ENCODE measurements around the gene RALB.

DNA sequence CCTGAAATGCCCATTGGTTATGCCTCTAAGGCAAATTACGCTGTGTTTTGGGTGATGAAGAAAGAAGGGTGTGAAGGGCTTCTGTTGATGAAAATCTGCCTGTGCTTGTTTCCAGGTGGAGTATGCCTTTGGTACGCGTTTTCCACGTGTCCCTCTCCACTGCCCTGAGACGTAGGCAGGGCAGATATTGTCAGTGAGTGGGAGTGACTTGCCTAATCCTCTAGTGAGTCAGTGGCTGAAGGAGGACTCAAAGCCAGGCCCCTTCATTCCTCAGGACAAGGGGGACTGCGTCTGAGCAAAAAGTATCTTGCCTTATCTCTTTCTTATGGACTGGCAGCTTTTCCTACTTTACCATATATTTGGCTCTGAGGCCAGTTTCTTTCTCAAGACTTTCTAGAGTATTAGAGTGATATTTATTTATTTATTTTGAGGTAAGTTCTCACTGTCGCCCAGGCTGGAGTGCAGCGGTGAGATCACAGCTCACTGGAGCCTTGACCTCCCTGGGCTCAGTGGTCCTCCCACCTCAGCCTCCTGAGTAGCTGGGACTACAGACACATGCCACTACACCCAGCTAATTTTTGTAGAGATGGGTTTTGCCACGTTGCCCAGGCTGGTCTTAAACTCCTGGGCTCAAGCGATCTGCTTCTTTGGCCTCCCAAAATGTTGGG, 10.2 kb downstream of the RALB start:
- TF ChIP-seq, protein P1, sequence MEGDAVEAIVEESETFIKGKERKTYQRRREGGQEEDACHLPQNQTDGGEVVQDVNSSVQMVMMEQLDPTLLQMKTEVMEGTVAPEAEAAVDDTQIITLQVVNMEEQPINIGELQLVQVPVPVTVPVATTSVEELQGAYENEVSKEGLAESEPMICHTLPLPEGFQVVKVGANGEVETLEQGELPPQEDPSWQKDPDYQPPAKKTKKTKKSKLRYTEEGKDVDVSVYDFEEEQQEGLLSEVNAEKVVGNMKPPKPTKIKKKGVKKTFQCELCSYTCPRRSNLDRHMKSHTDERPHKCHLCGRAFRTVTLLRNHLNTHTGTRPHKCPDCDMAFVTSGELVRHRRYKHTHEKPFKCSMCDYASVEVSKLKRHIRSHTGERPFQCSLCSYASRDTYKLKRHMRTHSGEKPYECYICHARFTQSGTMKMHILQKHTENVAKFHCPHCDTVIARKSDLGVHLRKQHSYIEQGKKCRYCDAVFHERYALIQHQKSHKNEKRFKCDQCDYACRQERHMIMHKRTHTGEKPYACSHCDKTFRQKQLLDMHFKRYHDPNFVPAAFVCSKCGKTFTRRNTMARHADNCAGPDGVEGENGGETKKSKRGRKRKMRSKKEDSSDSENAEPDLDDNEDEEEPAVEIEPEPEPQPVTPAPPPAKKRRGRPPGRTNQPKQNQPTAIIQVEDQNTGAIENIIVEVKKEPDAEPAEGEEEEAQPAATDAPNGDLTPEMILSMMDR (optimal IDR thresholded peaks at IDR 0.05 in 1 of 3, IDR thresholded peaks at IDR 0.05 in 1 of 3, conservative IDR thresholded peaks at IDR 0.05 in 1 of 3; ENCODE audit: extremely low read depth in 1 of 3, insufficient read depth in 2 of 3, low read length in 3 of 3), result no peak
- no peak for TF ChIP-seq EZH2 (IDR thresholded peaks at IDR 0.05; ENCODE audit: low read length)
